Measurements from ENCODE around the gene GPX5.

Gene GPX5

GRCh38 chr6:28553986-28554881, 28.6 kb downstream of the GPX5 start:
- DNase-seq (ENCODE audit: low spot score), result no peak
- FAIRE-seq, result no peak

- no peak for FAIRE-seq
- DNase-seq (ENCODE audit: low spot score), result no peak
Observed at GRCh38 chr6:28555136-28555535, 29.5 kb downstream of the GPX5 start.

GRCh38 chr6:28558629-28559028, 32.9 kb downstream of the GPX5 start:
- DNase-seq (ENCODE audit: low spot score) (no peak), FAIRE-seq (no peak)

GRCh38 chr6:28563430-28564095, 37.9 kb downstream of the GPX5 start:
- FAIRE-seq (no peak), DNase-seq (ENCODE audit: low spot score) (no peak)

GRCh38 chr6:28565823-28566526, 40.3 kb downstream of the GPX5 start:
- FAIRE-seq, result no peak
- DNase-seq (ENCODE audit: low spot score), result no peak

GRCh38 chr6:28566527-28567252, 41.0 kb downstream of the GPX5 start:
- no peak for FAIRE-seq
- DNase-seq (ENCODE audit: low spot score), result no peak

- DNase-seq (ENCODE audit: low spot score) (no peak), FAIRE-seq (no peak)
Observed at GRCh38 chr6:28567506-28567905, 41.8 kb downstream of the GPX5 start.

GRCh38 chr6:28568515-28569108, 42.9 kb downstream of the GPX5 start:
- no peak for DNase-seq (ENCODE audit: low spot score)
- no peak for FAIRE-seq

GRCh38 chr6:28569748-28570147, 44.1 kb downstream of the GPX5 start:
- FAIRE-seq (no peak), DNase-seq (ENCODE audit: low spot score) (no peak)

- FAIRE-seq, result no peak
- peak; percentile 6 for DNase-seq (ENCODE audit: low spot score)
Observed at GRCh38 chr6:28580475-28580874, 54.8 kb downstream of the GPX5 start.

- DNase-seq (ENCODE audit: low spot score) (no peak), FAIRE-seq (no peak)
Observed at GRCh38 chr6:28583463-28583862, 57.8 kb downstream of the GPX5 start.
